Measurements from ENCODE around the gene TBC1D22A.

DNA sequence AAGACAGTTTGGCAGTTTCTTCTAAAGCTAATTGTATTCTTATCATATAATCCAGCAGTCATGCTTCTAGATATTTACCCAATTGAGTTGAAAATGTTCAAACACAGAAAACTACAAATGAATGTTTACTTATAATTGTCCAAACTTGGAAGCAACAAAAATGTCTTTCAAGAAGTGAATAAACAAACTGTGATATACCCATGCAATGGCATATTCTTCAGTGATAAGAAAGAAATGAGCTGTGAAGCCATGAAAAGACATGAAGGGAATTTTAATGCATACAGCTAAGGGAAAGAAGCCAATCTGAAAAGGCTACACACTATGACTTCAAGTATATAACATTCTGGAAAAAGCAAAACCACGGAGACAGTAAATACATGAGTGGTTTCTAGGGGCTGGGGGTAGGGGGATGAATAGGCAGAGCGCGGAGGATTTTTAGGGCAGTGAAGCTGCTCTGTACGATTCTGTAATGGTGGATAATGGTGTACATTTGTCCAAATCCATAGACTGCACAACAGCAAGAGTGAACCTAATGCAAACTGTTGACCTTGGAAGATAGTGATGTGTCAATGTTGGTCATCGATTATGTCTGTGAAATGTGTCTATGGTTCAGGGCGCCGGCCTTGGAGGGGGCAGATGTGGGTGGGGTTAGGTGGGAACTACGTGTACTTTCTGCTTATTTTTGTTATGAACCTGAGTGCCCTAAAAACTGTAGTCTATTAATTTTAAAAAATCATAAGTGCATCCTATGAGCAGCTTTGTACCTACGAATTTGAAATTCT is 424.9 kb downstream of the TBC1D22A start:
- TF ChIP-seq, protein P1, sequence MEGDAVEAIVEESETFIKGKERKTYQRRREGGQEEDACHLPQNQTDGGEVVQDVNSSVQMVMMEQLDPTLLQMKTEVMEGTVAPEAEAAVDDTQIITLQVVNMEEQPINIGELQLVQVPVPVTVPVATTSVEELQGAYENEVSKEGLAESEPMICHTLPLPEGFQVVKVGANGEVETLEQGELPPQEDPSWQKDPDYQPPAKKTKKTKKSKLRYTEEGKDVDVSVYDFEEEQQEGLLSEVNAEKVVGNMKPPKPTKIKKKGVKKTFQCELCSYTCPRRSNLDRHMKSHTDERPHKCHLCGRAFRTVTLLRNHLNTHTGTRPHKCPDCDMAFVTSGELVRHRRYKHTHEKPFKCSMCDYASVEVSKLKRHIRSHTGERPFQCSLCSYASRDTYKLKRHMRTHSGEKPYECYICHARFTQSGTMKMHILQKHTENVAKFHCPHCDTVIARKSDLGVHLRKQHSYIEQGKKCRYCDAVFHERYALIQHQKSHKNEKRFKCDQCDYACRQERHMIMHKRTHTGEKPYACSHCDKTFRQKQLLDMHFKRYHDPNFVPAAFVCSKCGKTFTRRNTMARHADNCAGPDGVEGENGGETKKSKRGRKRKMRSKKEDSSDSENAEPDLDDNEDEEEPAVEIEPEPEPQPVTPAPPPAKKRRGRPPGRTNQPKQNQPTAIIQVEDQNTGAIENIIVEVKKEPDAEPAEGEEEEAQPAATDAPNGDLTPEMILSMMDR (IDR thresholded peaks at IDR 0.05; ENCODE audit: low read depth, low read length, missing input control) = no peak
- TF ChIP-seq FOXA1 (IDR thresholded peaks at IDR 0.05) (no peak), YY1 (IDR thresholded peaks at IDR 0.05) (no peak), RXRA (IDR thresholded peaks at IDR 0.05) (no peak), JUND (IDR thresholded peaks at IDR 0.05) (no peak), GABPA (IDR thresholded peaks at IDR 0.05 in 1 of 2, conservative IDR thresholded peaks at IDR 0.05 in 1 of 2) (no peak), NR2F2 (IDR thresholded peaks at IDR 0.05) (no peak), SP1 (IDR thresholded peaks at IDR 0.05) (no peak), RAD21 (IDR thresholded peaks at IDR 0.05) (no peak)
- TF ChIP-seq, protein P2, sequence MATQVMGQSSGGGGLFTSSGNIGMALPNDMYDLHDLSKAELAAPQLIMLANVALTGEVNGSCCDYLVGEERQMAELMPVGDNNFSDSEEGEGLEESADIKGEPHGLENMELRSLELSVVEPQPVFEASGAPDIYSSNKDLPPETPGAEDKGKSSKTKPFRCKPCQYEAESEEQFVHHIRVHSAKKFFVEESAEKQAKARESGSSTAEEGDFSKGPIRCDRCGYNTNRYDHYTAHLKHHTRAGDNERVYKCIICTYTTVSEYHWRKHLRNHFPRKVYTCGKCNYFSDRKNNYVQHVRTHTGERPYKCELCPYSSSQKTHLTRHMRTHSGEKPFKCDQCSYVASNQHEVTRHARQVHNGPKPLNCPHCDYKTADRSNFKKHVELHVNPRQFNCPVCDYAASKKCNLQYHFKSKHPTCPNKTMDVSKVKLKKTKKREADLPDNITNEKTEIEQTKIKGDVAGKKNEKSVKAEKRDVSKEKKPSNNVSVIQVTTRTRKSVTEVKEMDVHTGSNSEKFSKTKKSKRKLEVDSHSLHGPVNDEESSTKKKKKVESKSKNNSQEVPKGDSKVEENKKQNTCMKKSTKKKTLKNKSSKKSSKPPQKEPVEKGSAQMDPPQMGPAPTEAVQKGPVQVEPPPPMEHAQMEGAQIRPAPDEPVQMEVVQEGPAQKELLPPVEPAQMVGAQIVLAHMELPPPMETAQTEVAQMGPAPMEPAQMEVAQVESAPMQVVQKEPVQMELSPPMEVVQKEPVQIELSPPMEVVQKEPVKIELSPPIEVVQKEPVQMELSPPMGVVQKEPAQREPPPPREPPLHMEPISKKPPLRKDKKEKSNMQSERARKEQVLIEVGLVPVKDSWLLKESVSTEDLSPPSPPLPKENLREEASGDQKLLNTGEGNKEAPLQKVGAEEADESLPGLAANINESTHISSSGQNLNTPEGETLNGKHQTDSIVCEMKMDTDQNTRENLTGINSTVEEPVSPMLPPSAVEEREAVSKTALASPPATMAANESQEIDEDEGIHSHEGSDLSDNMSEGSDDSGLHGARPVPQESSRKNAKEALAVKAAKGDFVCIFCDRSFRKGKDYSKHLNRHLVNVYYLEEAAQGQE (IDR thresholded peaks at IDR 0.05) = no peak
- TF ChIP-seq, protein P3, sequence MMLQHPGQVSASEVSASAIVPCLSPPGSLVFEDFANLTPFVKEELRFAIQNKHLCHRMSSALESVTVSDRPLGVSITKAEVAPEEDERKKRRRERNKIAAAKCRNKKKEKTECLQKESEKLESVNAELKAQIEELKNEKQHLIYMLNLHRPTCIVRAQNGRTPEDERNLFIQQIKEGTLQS (IDR thresholded peaks at IDR 0.05) = no peak
